Skin of body (tissue), 2 donors: Measurements from ENCODE around the gene SPATA16. TPM values are rescaled to one million over a fixed set of nuclear protein-coding genes. Genes with fewer than 3 reads are reported as not detected.

Experiments
- DNase-seq: peaks from one replicate; lab custom pipeline; 2025; lab: John Stamatoyannopoulos, UW
- total RNA-seq: library from RNA; depleted of rRNA; stranded (reverse); fragments of >200 nt; gene quantifications from one replicate; pipeline ENCODE4 v1.2.3, GENCODE V29; 2014

The SPATA16 gene
- total RNA-seq, 1 donor from 2014 or later = not detected

GRCh38 chr3:172839679-172840078, 301.4 kb downstream of the SPATA16 start:
- no peak for DNase-seq
